Endothelial cell of umbilical vein (primary cell): ENCODE results near the gene PRMT7.

Source experiments
- EZH2 ChIP-seq: IDR thresholded peaks from 2 replicates; pipeline ENCODE4 v1.6.1; 2012; ENCODE audit warnings: borderline replicate concordance, low read depth, mild to moderate bottlenecking, moderate library complexity, low read length, inconsistent platforms; ENCODE audit not compliant: severe bottlenecking
- FOS ChIP-seq: IDR thresholded peaks from 2 replicates; pipeline ENCODE4 v1.6.1; 2011; ENCODE audit warnings: mild to moderate bottlenecking, low read length, moderate library complexity, borderline replicate concordance; ENCODE audit not compliant: insufficient read depth
- GATA2 ChIP-seq: IDR thresholded peaks from 2 replicates; pipeline ENCODE4 v1.7.0; 2011; ENCODE audit warnings: low read depth, mild to moderate bottlenecking, moderate library complexity, mixed read lengths, low read length; ENCODE audit not compliant: insufficient read length, insufficient read depth
- JUN ChIP-seq: IDR thresholded peaks from 2 replicates; pipeline ENCODE4 v1.6.1; 2011; ENCODE audit warnings: borderline replicate concordance, low read depth; ENCODE audit not compliant: insufficient read length, insufficient read depth
- MYC ChIP-seq: IDR thresholded peaks from one replicate; pipeline ENCODE4 v1.6.1; 2011; ENCODE audit warnings: mild to moderate bottlenecking, low read depth, low read length
- POLR2A ChIP-seq: IDR thresholded peaks from 2 replicates; pipeline ENCODE4 v1.6.1; 2012; ENCODE audit warnings: low read depth, mild to moderate bottlenecking, control low read depth, low read length
- POLR2AphosphoS5 ChIP-seq: IDR thresholded peaks from 2 replicates; pipeline ENCODE4 v1.6.1; 2012; ENCODE audit warnings: low read depth, mild to moderate bottlenecking, control low read depth, low read length, moderate library complexity; ENCODE audit not compliant: insufficient read depth
- TF ChIP-seq, protein P1 (sequence below), 2 donors: IDR thresholded peaks; 1 replicate in 1 of 2; 2 replicates in 1 of 2; pipeline ENCODE4 v1.5.1; 2011; ENCODE audit warnings: low read length in 2 of 2, mild to moderate bottlenecking in 2 of 2, moderate library complexity in 2 of 2, control low read depth in 1 of 2, inconsistent platforms in 1 of 2, low read depth in 1 of 2; ENCODE audit not compliant: insufficient read depth in 1 of 2; ENCODE audit errors: extremely low read depth in 1 of 2
- TF ChIP-seq, protein P2 (sequence below): IDR thresholded peaks from 2 replicates; pipeline ENCODE4 v1.6.1; 2011; ENCODE audit not compliant: insufficient read depth, insufficient read length

DNA sequence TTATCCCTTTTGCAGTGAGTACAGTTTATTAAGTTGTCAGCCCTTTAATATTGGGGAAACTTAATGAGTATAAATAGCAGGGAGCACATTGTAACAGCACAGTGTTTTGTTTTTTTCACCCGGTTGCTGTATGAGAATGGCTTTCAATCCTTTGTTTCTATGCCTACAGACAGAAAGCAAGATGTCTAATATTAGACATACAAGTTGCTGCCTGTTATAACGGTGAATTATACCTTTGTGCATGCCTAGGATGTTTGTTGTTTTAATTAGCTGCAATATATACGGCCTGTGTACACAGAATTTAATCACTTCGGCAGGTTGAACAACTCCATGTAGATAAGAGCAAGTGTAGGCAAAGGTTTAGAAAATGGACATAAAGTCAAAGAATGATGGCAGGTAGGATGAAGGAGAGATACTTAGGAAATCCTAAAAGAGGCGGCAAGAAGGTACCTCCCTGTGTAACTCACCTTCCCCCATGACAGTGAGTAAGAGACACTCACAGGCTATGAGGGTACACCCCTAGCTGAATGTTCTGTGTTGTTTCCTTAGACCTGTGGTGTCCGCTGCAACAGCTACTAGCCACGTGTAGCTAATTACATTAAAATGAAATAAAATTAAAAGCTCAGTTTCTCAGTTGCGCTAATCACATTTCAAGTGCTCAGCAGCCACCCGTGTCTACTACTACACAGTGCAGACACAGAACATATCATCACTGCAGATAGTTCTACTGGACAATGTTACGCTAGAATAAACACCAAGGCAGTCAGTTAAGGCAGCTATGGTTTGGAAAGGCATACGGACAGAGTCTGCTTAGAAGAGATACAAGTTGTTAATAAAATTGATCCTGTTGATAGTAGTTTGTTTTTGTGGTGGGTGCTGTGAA, 11.0 kb upstream of the PRMT7 start:
- no peak for TF ChIP-seq EZH2
- TF ChIP-seq, protein P1, sequence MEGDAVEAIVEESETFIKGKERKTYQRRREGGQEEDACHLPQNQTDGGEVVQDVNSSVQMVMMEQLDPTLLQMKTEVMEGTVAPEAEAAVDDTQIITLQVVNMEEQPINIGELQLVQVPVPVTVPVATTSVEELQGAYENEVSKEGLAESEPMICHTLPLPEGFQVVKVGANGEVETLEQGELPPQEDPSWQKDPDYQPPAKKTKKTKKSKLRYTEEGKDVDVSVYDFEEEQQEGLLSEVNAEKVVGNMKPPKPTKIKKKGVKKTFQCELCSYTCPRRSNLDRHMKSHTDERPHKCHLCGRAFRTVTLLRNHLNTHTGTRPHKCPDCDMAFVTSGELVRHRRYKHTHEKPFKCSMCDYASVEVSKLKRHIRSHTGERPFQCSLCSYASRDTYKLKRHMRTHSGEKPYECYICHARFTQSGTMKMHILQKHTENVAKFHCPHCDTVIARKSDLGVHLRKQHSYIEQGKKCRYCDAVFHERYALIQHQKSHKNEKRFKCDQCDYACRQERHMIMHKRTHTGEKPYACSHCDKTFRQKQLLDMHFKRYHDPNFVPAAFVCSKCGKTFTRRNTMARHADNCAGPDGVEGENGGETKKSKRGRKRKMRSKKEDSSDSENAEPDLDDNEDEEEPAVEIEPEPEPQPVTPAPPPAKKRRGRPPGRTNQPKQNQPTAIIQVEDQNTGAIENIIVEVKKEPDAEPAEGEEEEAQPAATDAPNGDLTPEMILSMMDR (IDR thresholded peaks at IDR 0.05; ENCODE audit: extremely low read depth in 1 of 2, insufficient read depth in 1 of 2, low read depth in 1 of 2, low read length in 2 of 2): no peak
- TF ChIP-seq POLR2A: no peak
- TF ChIP-seq POLR2AphosphoS5: no peak
- TF ChIP-seq, protein P2, sequence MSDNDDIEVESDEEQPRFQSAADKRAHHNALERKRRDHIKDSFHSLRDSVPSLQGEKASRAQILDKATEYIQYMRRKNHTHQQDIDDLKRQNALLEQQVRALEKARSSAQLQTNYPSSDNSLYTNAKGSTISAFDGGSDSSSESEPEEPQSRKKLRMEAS: no peak
- no peak for TF ChIP-seq MYC
- TF ChIP-seq JUN: no peak
- no peak for TF ChIP-seq GATA2
- no peak for TF ChIP-seq FOS
